IMR-90 (cell line): ENCODE data around the gene ABL2. TPM values are rescaled to one million over a fixed set of nuclear protein-coding genes. Genes with fewer than 3 reads are reported as not detected.

Source experiments
- ATAC-seq: fragments of 200-7000 bp; cut with Tn5 transposase; 2 replicates; pipeline ENCODE4 v1.9.1; 2020; ENCODE audit warnings: low read depth, mild to moderate bottlenecking, moderate library complexity
- BruUV-seq: library from RNA; stranded (reverse); fragments of 400-500 nt; replicated peaks from 2 replicates; lab custom pipeline; 2021; lab: Mats Ljungman, UMichigan
- CTCF ChIA-PET: fragments of 300-600 bp; formaldehyde crosslinking; extraction: SDS; loops from one replicate; lab custom pipeline; 2021; ENCODE audit warnings: antibody characterized with exemption; lab: Yijun Ruan, JAX
- POLR2A ChIA-PET: fragments of 300-600 bp; sonication (Branson Sonifier 250); formaldehyde crosslinking; loops from one replicate; lab custom pipeline; 2022; ENCODE audit warnings: antibody characterized with exemption; ENCODE audit not compliant: unreplicated experiment; lab: Charles Lee
- DNase-seq: peaks from one replicate; pipeline ENCODE4 v3.0.0; 2013
- H2AFZ ChIP-seq: replicated peaks from 2 replicates; pipeline ENCODE3; 2013; ENCODE audit warnings: low read length, mild to moderate bottlenecking; ENCODE audit not compliant: poor library complexity
- H2AK5ac ChIP-seq: 2 replicates; pipeline ENCODE4 v1.6.1; 2013; ENCODE audit warnings: low read depth, low read length, inconsistent platforms
- H2AK9ac ChIP-seq: replicated peaks from 2 replicates; pipeline ENCODE3; 2013; ENCODE audit warnings: mild to moderate bottlenecking, low read depth, low read length, moderate library complexity; ENCODE audit not compliant: poor library complexity
- H2BK120ac ChIP-seq: 2 replicates; pipeline ENCODE4 v1.6.1; 2013; ENCODE audit warnings: low read depth, low read length, inconsistent platforms
- H2BK15ac ChIP-seq: 3 replicates; pipeline ENCODE4 v1.6.1; 2013; ENCODE audit warnings: low read depth, low read length, inconsistent platforms
- H2BK20ac ChIP-seq: 2 replicates; pipeline ENCODE4 v1.6.1; 2013; ENCODE audit warnings: low read depth, mild to moderate bottlenecking, inconsistent platforms, low read length, moderate library complexity
- H2BK5ac ChIP-seq: 2 replicates; pipeline ENCODE4 v1.6.1; 2013; ENCODE audit warnings: mild to moderate bottlenecking, low read depth, low read length, inconsistent platforms; ENCODE audit not compliant: poor library complexity, severe bottlenecking
- H3K14ac ChIP-seq: replicated peaks from 2 replicates; pipeline ENCODE4 v1.6.1; 2013; ENCODE audit warnings: low read depth, low read length, inconsistent platforms
- H3K18ac ChIP-seq: 2 replicates; pipeline ENCODE4 v1.6.1; 2013; ENCODE audit warnings: low read depth, low read length, control low read depth
- H3K23ac ChIP-seq: 2 replicates; pipeline ENCODE4 v1.6.1; 2013; ENCODE audit warnings: low read depth, low read length, inconsistent platforms
- H3K27ac ChIP-seq: 2 replicates; pipeline ENCODE4 v1.5.1; 2013; ENCODE audit warnings: mild to moderate bottlenecking, control low read depth, low read length; ENCODE audit not compliant: insufficient read depth
- H3K27me3 ChIP-seq: 2 replicates; pipeline ENCODE4 v1.6.1; 2013; ENCODE audit warnings: low read length; ENCODE audit not compliant: control insufficient read depth, insufficient read depth
- H3K36me3 ChIP-seq: 2 replicates; pipeline ENCODE4 v1.6.1; 2013; ENCODE audit warnings: low read length, mixed read lengths; ENCODE audit not compliant: control insufficient read depth, insufficient read depth
- H3K4ac ChIP-seq: 2 replicates; pipeline ENCODE4 v1.6.1; 2013; ENCODE audit warnings: low read depth, low read length, inconsistent platforms
- H3K4me1 ChIP-seq: 2 replicates; pipeline ENCODE4 v1.6.1; 2013; ENCODE audit warnings: low read length, mixed read lengths; ENCODE audit not compliant: control insufficient read depth, insufficient read depth
- H3K4me2 ChIP-seq: 2 replicates; pipeline ENCODE4 v1.6.1; 2013; ENCODE audit warnings: low read depth, mild to moderate bottlenecking, control low read depth, low read length, moderate library complexity
- H3K4me3 ChIP-seq: 2 replicates; pipeline ENCODE4 v1.5.1; 2013; ENCODE audit warnings: low read depth, mild to moderate bottlenecking, control low read depth, low read length, moderate library complexity; ENCODE audit not compliant: insufficient read depth
- H3K56ac ChIP-seq: 2 replicates; pipeline ENCODE4 v1.6.1; 2013; ENCODE audit warnings: low read length, inconsistent platforms; ENCODE audit not compliant: insufficient read depth; ENCODE audit errors: extremely low read depth
- H3K79me1 ChIP-seq, 2 experiments: 2 replicates each; pipeline ENCODE4 v1.6.1; 2013; ENCODE audit warnings: low read length in 2 of 2, inconsistent platforms in 1 of 2, low read depth in 1 of 2
- H3K9ac ChIP-seq: 2 replicates; pipeline ENCODE4 v1.6.1; 2013; ENCODE audit warnings: low read depth, low read length, control low read depth
- H3K9me1 ChIP-seq: 2 replicates; pipeline ENCODE4 v1.6.1; 2013; ENCODE audit warnings: low read length, inconsistent platforms; ENCODE audit not compliant: insufficient read depth
- H3K9me3 ChIP-seq: 2 replicates; pipeline ENCODE4 v1.6.1; 2013; ENCODE audit warnings: low read length; ENCODE audit not compliant: control insufficient read depth, insufficient read depth
- H4K20me1 ChIP-seq: 2 replicates; pipeline ENCODE4 v1.6.1; 2013; ENCODE audit warnings: low read length, inconsistent platforms; ENCODE audit not compliant: insufficient read depth
- H4K5ac ChIP-seq: 2 replicates; pipeline ENCODE4 v1.6.1; 2013; ENCODE audit warnings: mild to moderate bottlenecking, low read depth, low read length, control low read depth
- H4K8ac ChIP-seq, 2 experiments: 2 replicates each; pipeline ENCODE4 v1.6.1; 2013; ENCODE audit warnings: low read depth in 2 of 2, low read length in 2 of 2, control low read depth in 1 of 2, inconsistent platforms in 1 of 2
- H4K91ac ChIP-seq: 2 replicates; pipeline ENCODE4 v1.6.1; 2013; ENCODE audit warnings: low read depth, low read length, inconsistent platforms; ENCODE audit not compliant: insufficient read depth
- BHLHE40 ChIP-seq: fragments of 150-350 bp; IDR thresholded peaks from 2 replicates; pipeline ENCODE4 v1.6.1; 2016; ENCODE audit warnings: mild to moderate bottlenecking, low read depth, low read length
- CEBPB ChIP-seq: IDR thresholded peaks from 2 replicates; pipeline ENCODE4 v1.6.1; 2012; ENCODE audit warnings: low read depth, low read length, improper control_type of control experiment
- CHD1 ChIP-seq: IDR thresholded peaks from 2 replicates; pipeline ENCODE4 v1.6.1; 2012; ENCODE audit warnings: low read depth, low read length, improper control_type of control experiment
- CTCF ChIP-seq: conservative IDR thresholded peaks from 2 replicates; pipeline ENCODE4 v1.5.1; 2012; ENCODE audit warnings: mild to moderate bottlenecking, low read depth, low read length, improper control_type of control experiment
- ELK1 ChIP-seq: fragments of 150-350 bp; IDR thresholded peaks from 2 replicates; pipeline ENCODE4 v1.6.1; 2016; ENCODE audit warnings: low read depth, mild to moderate bottlenecking, low read length, moderate library complexity, borderline replicate concordance
- FOS ChIP-seq: fragments of 150-350 bp; IDR thresholded peaks from 2 replicates; pipeline ENCODE4 v1.6.1; 2016; ENCODE audit warnings: low read depth, low read length
- MAFK ChIP-seq: IDR thresholded peaks from 2 replicates; pipeline ENCODE4 v1.6.1; 2012; ENCODE audit warnings: low read depth, low read length, improper control_type of control experiment
- MAZ ChIP-seq: IDR thresholded peaks from 2 replicates; pipeline ENCODE4 v1.6.1; 2012; ENCODE audit warnings: low read depth, mild to moderate bottlenecking, low read length, improper control_type of control experiment, moderate library complexity, borderline replicate concordance
- MXI1 ChIP-seq: IDR thresholded peaks from 2 replicates; pipeline ENCODE4 v1.6.1; 2012; ENCODE audit warnings: low read depth, mild to moderate bottlenecking, low read length, moderate library complexity, borderline replicate concordance
- NFE2L2 ChIP-seq: fragments of 150-350 bp; IDR thresholded peaks from 2 replicates; pipeline ENCODE4 v1.6.1; 2016; ENCODE audit warnings: low read depth, mild to moderate bottlenecking, low read length
- POLR2A ChIP-seq: IDR thresholded peaks from 2 replicates; pipeline ENCODE4 v1.6.1; 2012; ENCODE audit warnings: mild to moderate bottlenecking, low read depth, low read length
- RAD21 ChIP-seq: IDR thresholded peaks from 2 replicates; pipeline ENCODE4 v1.6.1; 2012; ENCODE audit warnings: low read length, improper control_type of control experiment
- RCOR1 ChIP-seq: IDR thresholded peaks from 2 replicates; pipeline ENCODE4 v1.6.1; 2012; ENCODE audit warnings: mild to moderate bottlenecking, low read length, improper control_type of control experiment; ENCODE audit not compliant: insufficient replicate concordance
- RFX5 ChIP-seq: IDR thresholded peaks from 2 replicates; pipeline ENCODE4 v1.8.0; 2012; ENCODE audit warnings: low read depth, mild to moderate bottlenecking, low read length, moderate library complexity
- SMC3 ChIP-seq: fragments of 150-350 bp; IDR thresholded peaks from 2 replicates; pipeline ENCODE4 v1.6.1; 2016; ENCODE audit warnings: low read depth, mild to moderate bottlenecking, antibody characterized with exemption, low read length, moderate library complexity
- WGBS, 2 experiments: methylation state at CpG; one replicate each; pipeline versions ENCODE4 v1.1.5 to v1.1.7; 2013; ENCODE audit warnings: missing lambda C conversion rate in 2 of 2; ENCODE audit not compliant: insufficient read length in 1 of 2; ENCODE audit errors: extremely low coverage in 2 of 2; 5-methylcytosine and 5-hydroxymethylcytosine counted together
- dilution Hi-C: fragments of 300-500 bp; cut with HindIII; formaldehyde crosslinking; loops from one replicate; pipeline ENCODE4 v1.14.3; 2018; ENCODE audit warnings: low sequenced_read_pairs; ENCODE audit not compliant: unreplicated experiment
- in situ Hi-C: fragments of 300-500 bp; cut with MboI; formaldehyde crosslinking; loops from 3 replicates; pipeline ENCODE4 v1.14.3; 2019; ENCODE audit warnings: low sequenced_read_pairs, inconsistent platforms, mixed read lengths
- intact Hi-C: fragments of 100-400 bp; cut with micrococcal nuclease; formaldehyde crosslinking; loops from 2 replicates; pipeline ENCODE4 v1.10.0; 2022
- polyA plus RNA-seq, 3 experiments: library from polyadenylated mRNA; depleted of rRNA; stranded (reverse); fragments of >200 nt; gene quantifications; 2 replicates each; pipeline ENCODE4 v1.2.3, GENCODE V29; 2012; ENCODE audit warnings: low replicate concordance in 1 of 3
- total RNA-seq: library from RNA; depleted of rRNA; stranded (reverse); fragments of >200 nt; gene quantifications from 2 replicates; pipeline ENCODE4 v1.2.3, GENCODE V29; 2012
- TF ChIP-seq, protein P1 (sequence below): fragments of 150-350 bp; IDR thresholded peaks from 2 replicates; pipeline ENCODE4 v1.6.1; 2017; ENCODE audit warnings: mild to moderate bottlenecking, antibody characterized with exemption, low read length, low read depth

The ABL2 gene
- total and polyA plus RNA-seq, 2 of the 4 experiments (the other 2 are of a cell fraction): 9.7 to 110 TPM

GRCh38 chr1:179197690-179198297, 31.7 kb downstream of the ABL2 start:
- Histone ChIP-seq H3K9me3 (no peaks in the 10 kb centered on the region), H4K8ac (no peak overlapping the region), H2BK120ac (no peak overlapping the region), H3K4me2 (no peak overlapping the region), H3K9ac (no peak overlapping the region), H3K36me3 (no peaks in the 10 kb centered on the region), H3K9me1 (peaks cover 3% of the 10 kb centered on the region; the same call in 1 of the 2 replicates), H3K27ac (no peak overlapping the region), H2AK9ac (no peak overlapping the region), H2AK5ac (no peak overlapping the region), H3K79me1 (peaks cover 13 to 30% of the 10 kb centered on the region in 2 experiments; a peak in 3 of 4 replicates), H3K18ac (no peak overlapping the region), H3K4me1 (no peaks in the 10 kb centered on the region), H3K4me3 (no peak overlapping the region), H3K4ac (no peak overlapping the region), H3K56ac (no peak overlapping the region), H2BK15ac (no peak overlapping the region), H3K23ac (no peak overlapping the region), H2BK5ac (no peak overlapping the region), H4K5ac (no peak overlapping the region), H2AFZ (no peak overlapping the region), H4K91ac (no peak overlapping the region), H3K14ac (no peak overlapping the region), H3K27me3 (no peaks in the 10 kb centered on the region), H4K20me1 (no peaks in the 10 kb centered on the region; the same call in 1 of the 2 replicates), H2BK20ac (no peak overlapping the region)
- in situ Hi-C loops (loop anchor here (5.0 kb wide), 1 partner anchor 75 kb away; no protein-coding TSS in a partner anchor), intact Hi-C loops (no loop called here), dilution Hi-C loops (no loop called here)
- TF ChIP-seq NFE2L2 (no peak), RAD21 (no peak), RCOR1 (no peak), MAZ (no peak), RFX5 (no peak), SMC3 (no peak), CEBPB (no peak), CTCF (no peak), MAFK (no peak), ELK1 (no peak), MXI1 (no peak), CHD1 (no peak), BHLHE40 (no peak), FOS (no peak), POLR2A (no peak)
- TF ChIP-seq, protein P1, sequence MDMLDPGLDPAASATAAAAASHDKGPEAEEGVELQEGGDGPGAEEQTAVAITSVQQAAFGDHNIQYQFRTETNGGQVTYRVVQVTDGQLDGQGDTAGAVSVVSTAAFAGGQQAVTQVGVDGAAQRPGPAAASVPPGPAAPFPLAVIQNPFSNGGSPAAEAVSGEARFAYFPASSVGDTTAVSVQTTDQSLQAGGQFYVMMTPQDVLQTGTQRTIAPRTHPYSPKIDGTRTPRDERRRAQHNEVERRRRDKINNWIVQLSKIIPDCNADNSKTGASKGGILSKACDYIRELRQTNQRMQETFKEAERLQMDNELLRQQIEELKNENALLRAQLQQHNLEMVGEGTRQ: no peak
- WGBS, 2 experiments: 91% methylated on average over 4 of the region's 14 CpGs; no CpG with 5 or more reads in 1 of the 2 experiments
- no peak for ATAC-seq
- ChIA-PET POLR2A (no interaction called here), CTCF (interaction anchor here (0.7 kb wide), 1 partner anchor 1136 kb away, joined by 5 read pairs; no protein-coding TSS in a partner anchor)
- no peak for DNase-seq
- BruUV-seq: no TSS peak
